Fibroblast of pulmonary artery (primary cell): ENCODE data around the gene CAMTA1.

Experiments used
- DNase-seq: peaks from one replicate; pipeline ENCODE4 v3.0.0-alpha.2; 2010; ENCODE audit warnings: low read depth
- H3K4me3 ChIP-seq: replicated peaks from 2 replicates; pipeline ENCODE4 v1.5.1; 2011; ENCODE audit warnings: low read depth, mild to moderate bottlenecking, control low read depth, low read length, moderate library complexity
- TF ChIP-seq, protein P1 (sequence below): IDR thresholded peaks from 2 replicates; pipeline ENCODE4 v1.5.1; 2011; ENCODE audit warnings: mild to moderate bottlenecking, control low read depth, low read length, inconsistent platforms; ENCODE audit errors: missing control alignments

Gene CAMTA1

DNA sequence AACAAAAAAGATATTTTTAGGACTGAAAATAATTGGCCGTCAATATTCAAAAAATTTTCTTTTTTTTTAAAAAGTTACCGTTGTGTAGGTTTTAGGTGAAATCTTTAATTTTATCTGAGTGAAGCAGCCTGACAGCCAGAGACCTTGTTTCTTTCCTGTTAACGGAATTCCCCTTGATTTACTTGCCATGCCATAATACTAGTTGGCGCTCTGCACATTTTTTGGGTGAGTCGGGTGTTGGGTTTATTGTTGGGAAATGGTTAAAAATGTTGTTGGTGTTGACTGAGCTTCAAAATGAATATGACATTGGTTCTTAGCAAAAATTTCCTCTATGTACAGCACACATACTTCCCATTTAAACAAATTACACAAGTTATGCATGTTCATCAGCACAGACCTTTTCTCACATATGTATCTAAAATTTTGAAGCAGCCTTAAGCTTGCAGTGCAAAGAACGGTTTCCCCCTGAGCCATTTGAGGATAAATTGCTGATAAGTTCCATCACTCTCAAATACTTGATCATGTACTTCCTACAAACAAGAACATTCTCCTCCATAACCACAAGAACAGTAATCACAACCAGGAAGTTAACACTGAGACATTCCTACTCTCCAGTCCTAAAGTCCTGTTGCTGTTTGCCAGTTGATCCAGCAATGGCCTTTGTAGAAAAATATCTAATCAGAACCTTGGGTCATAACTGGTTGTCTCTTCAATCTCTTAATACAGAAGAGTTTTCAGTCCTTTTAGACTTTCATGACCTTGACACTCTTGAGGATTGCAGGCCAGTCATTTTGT, 34.2 kb downstream of the CAMTA1 start:
- TF ChIP-seq, protein P1, sequence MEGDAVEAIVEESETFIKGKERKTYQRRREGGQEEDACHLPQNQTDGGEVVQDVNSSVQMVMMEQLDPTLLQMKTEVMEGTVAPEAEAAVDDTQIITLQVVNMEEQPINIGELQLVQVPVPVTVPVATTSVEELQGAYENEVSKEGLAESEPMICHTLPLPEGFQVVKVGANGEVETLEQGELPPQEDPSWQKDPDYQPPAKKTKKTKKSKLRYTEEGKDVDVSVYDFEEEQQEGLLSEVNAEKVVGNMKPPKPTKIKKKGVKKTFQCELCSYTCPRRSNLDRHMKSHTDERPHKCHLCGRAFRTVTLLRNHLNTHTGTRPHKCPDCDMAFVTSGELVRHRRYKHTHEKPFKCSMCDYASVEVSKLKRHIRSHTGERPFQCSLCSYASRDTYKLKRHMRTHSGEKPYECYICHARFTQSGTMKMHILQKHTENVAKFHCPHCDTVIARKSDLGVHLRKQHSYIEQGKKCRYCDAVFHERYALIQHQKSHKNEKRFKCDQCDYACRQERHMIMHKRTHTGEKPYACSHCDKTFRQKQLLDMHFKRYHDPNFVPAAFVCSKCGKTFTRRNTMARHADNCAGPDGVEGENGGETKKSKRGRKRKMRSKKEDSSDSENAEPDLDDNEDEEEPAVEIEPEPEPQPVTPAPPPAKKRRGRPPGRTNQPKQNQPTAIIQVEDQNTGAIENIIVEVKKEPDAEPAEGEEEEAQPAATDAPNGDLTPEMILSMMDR, result no peak
- DNase-seq, result peak; percentile 35
- H3K4me3 ChIP-seq, result no peak overlapping the region

DNA sequence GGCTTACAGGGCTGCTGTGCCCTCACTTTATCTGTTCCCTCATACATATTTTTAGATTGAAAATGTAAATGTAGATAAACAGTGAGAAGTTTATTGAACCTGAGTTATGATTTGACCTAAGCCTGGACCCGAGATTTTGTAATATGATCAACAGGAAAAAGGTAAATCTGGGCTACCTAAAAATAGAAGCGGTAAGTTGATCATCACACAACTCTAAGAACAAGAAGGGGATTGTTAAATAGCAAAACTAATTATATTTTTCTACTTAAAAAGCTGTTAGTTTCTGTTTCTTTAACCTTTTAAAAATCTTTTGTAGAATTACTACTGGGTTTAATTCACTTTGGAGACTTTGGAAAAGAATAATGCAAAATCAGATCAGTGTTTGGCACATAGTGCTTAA, 35.6 kb downstream of the CAMTA1 start:
- TF ChIP-seq, protein P1, result no peak
- DNase-seq, result no peak
- no peak overlapping the region for H3K4me3 ChIP-seq

- DNase-seq, result no peak
- no peak overlapping the region for H3K4me3 ChIP-seq
- TF ChIP-seq, protein P1, result no peak
These were observed 37.5 kb downstream of the CAMTA1 start for GRCh38 chr1:6822530-6823359.

DNA sequence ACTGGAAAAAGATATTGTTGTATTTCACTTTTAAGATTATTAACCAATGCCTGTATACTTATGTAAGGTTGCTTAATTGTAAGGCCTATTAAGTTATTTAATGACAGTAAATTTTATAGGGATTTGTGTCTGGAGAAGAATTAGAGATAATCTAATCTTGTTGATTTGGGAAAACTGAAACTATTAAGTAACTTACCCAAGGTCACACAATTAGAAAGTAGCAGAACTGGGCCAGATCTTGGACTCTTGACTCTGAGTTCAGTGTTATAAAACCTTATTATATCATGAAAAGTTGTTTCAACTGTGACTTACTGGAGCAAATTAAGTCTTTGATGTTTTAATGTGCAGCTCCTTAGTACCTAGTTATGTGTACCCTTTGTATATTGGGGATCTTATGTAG, 38.5 kb downstream of the CAMTA1 start:
- TF ChIP-seq, protein P1, result no peak
- H3K4me3 ChIP-seq, result no peak overlapping the region
- DNase-seq, result no peak

DNA sequence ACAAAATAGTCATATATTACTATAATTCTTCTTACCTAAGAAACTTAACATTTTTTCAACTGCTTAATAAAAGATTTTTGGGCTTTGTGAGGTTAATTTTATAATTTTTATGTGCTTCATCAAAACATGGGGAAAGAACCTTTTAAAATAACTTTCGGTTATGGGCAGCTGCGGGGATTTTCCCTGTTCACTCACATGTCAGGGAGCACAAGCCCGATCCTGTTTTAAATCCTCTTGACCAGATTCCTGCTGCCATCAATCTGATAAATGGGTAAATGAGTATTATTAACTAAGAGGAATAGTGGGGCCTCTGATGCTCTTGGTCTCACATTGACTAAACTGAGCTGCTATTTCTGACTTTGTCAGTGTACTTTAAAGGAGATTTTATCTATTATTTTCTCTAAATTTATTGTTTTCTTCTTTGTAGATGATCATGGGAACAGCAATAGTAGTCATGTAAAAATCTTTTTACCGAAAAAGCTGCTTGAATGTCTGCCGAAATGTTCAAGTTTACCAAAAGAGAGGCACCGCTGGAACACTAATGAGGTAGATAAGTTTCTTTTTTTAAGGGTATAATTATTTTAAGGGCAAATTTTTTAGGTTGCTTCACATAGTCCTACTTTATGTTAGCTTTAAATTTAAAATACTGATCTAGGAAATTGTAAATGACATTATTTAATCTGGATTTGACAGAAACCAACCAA, 39.6 kb downstream of the CAMTA1 start:
- DNase-seq, result no peak
- no peak overlapping the region for H3K4me3 ChIP-seq
- TF ChIP-seq, protein P1, result no peak

DNA sequence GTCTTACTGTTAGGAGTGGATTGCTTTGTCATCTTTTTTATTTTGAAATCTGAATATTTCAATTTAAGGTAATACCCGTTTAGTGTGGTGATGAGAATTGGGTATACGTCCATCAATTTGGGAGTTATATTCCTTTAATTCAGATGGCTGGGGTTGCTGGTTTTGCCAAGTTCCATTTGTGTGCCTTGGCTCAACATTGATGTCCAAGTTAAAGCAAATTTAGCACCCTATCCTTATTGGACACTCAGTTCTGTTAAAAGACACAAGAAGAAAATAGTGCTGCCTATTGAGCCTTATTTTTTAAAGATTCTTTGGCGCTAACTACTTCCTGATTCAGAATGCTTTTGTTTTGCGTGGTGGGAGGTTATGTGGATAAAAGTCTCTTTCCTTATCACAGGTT, 40.6 kb downstream of the CAMTA1 start:
- H3K4me3 ChIP-seq, result no peak overlapping the region
- DNase-seq, result no peak
- TF ChIP-seq, protein P1, result no peak
